ENCODE results near the gene RAPGEF2.
A peak's percentile ranks its signal among the peaks of the same experiment; 100 is the strongest.
"Not testable (repeated sequence)": the region's sequence is repeated elsewhere in the genome, so short reads cannot be mapped to it uniquely, and the experiment has no call there.

RAPGEF2 gene

GRCh38 chr4:159178979-159179969, 76.4 kb downstream of the RAPGEF2 start:
- H3K4me3 ChIP-seq (ENCODE audit: low read depth, low read length): no peak overlapping the region
- DNase-seq (ENCODE audit: low read depth): no peak

- not testable (repeated sequence) for DNase-seq (ENCODE audit: low read depth); H3K4me3 ChIP-seq (ENCODE audit: low read depth, low read length)
These were observed 81.2 kb downstream of the RAPGEF2 start for GRCh38 chr4:159183885-159184605.

GRCh38 chr4:159185591-159186023, 82.7 kb downstream of the RAPGEF2 start:
- no peak overlapping the region for H3K4me3 ChIP-seq (ENCODE audit: low read depth, low read length)
- DNase-seq (ENCODE audit: low read depth): no peak

- DNase-seq (ENCODE audit: low read depth): no peak
These were observed 85.8 kb downstream of the RAPGEF2 start for GRCh38 chr4:159188646-159189045.

GRCh38 chr4:159190651-159191050, 87.8 kb downstream of the RAPGEF2 start:
- H3K4me3 ChIP-seq (ENCODE audit: low read depth, low read length): no peak overlapping the region
- DNase-seq (ENCODE audit: low read depth): no peak

More at GRCh38 chr4:159188646-159189045, 85.8 kb downstream of the RAPGEF2 start:
- no peak overlapping the region for H3K4me3 ChIP-seq (ENCODE audit: low read depth, low read length)

- no peak overlapping the region for H3K4me3 ChIP-seq (ENCODE audit: low read depth, low read length)
- peak; percentile 37 for DNase-seq (ENCODE audit: low read depth)
These were observed 89.1 kb downstream of the RAPGEF2 start for GRCh38 chr4:159191989-159192388.

GRCh38 chr4:159193046-159193620, 90.3 kb downstream of the RAPGEF2 start:
- no peak for DNase-seq (ENCODE audit: low read depth)
- no peak overlapping the region for H3K4me3 ChIP-seq (ENCODE audit: low read depth, low read length)

- DNase-seq (ENCODE audit: low read depth): no peak
- H3K4me3 ChIP-seq (ENCODE audit: low read depth, low read length): no peak overlapping the region
These were observed 92.5 kb downstream of the RAPGEF2 start for GRCh38 chr4:159195361-159195769.

- no peak overlapping the region for H3K4me3 ChIP-seq (ENCODE audit: low read depth, low read length)
- DNase-seq (ENCODE audit: low read depth): no peak
These were observed 94.5 kb downstream of the RAPGEF2 start for GRCh38 chr4:159197260-159197884.

- no peak for DNase-seq (ENCODE audit: low read depth)
- H3K4me3 ChIP-seq (ENCODE audit: low read depth, low read length): no peak overlapping the region
These were observed 95.0 kb downstream of the RAPGEF2 start for GRCh38 chr4:159197885-159198269.

- H3K4me3 ChIP-seq (ENCODE audit: low read depth, low read length): no peak overlapping the region
- no peak for DNase-seq (ENCODE audit: low read depth)
These were observed 96.9 kb downstream of the RAPGEF2 start for GRCh38 chr4:159199826-159200225.

GRCh38 chr4:159201168-159201567, 98.3 kb downstream of the RAPGEF2 start:
- no peak overlapping the region for H3K4me3 ChIP-seq (ENCODE audit: low read depth, low read length)
- DNase-seq (ENCODE audit: low read depth): no peak

- no peak for DNase-seq (ENCODE audit: low read depth)
- H3K4me3 ChIP-seq (ENCODE audit: low read depth, low read length): no peak overlapping the region
These were observed 101.7 kb downstream of the RAPGEF2 start for GRCh38 chr4:159204566-159204965.

- DNase-seq (ENCODE audit: low read depth): no peak
- H3K4me3 ChIP-seq (ENCODE audit: low read depth, low read length): no peak overlapping the region
These were observed 102.6 kb downstream of the RAPGEF2 start for GRCh38 chr4:159205466-159205865.

GRCh38 chr4:159206427-159206871, 103.6 kb downstream of the RAPGEF2 start:
- H3K4me3 ChIP-seq (ENCODE audit: low read depth, low read length): no peak overlapping the region
- no peak for DNase-seq (ENCODE audit: low read depth)

- no peak overlapping the region for H3K4me3 ChIP-seq (ENCODE audit: low read depth, low read length)
- DNase-seq (ENCODE audit: low read depth): no peak
These were observed 106.4 kb downstream of the RAPGEF2 start for GRCh38 chr4:159209249-159209648.

- no peak overlapping the region for H3K4me3 ChIP-seq (ENCODE audit: low read depth, low read length)
- DNase-seq (ENCODE audit: low read depth): no peak
These were observed 108.1 kb downstream of the RAPGEF2 start for GRCh38 chr4:159210975-159211374.

- no peak overlapping the region for H3K4me3 ChIP-seq (ENCODE audit: low read depth, low read length)
- DNase-seq (ENCODE audit: low read depth): no peak
These were observed 109.9 kb downstream of the RAPGEF2 start for GRCh38 chr4:159212675-159213293.

GRCh38 chr4:159216834-159217233, 114.0 kb downstream of the RAPGEF2 start:
- H3K4me3 ChIP-seq (ENCODE audit: low read depth, low read length): no peak overlapping the region
- no peak for DNase-seq (ENCODE audit: low read depth)

Data from skeletal muscle cell (primary cell).